K562 (cell line): Measurements from ENCODE around the gene MDN1. TPM values are rescaled to one million over a fixed set of nuclear protein-coding genes. Genes with fewer than 3 reads are reported as not detected.

Experiments
- ATAC-seq: fragments of 200-7000 bp; cut with Tn5 transposase; 3 replicates; pipeline ENCODE4 v1.9.1; 2020; ENCODE audit warnings: moderate library complexity
- BruUV-seq: library from RNA; stranded (reverse); fragments of 400-500 nt; replicated peaks from 2 replicates; lab custom pipeline; 2021; lab: Mats Ljungman, UMichigan
- CTCF ChIA-PET: fragments of 300-600 bp; formaldehyde crosslinking; extraction: SDS; loops from one replicate; lab custom pipeline; 2021; ENCODE audit warnings: low intra/inter-chr PET ratio; lab: Yijun Ruan, JAX
- POLR2A ChIA-PET: fragments of 300-600, 350-650 bp; sonication (Branson Sonifier 250); formaldehyde crosslinking; extraction: SDS; loops from one replicate; lab custom pipeline; 2021; ENCODE audit warnings: antibody characterized with exemption, inconsistent platforms; lab: Yijun Ruan, JAX
- DNase-seq, 4 experiments: peaks; one replicate each; pipeline versions ENCODE4 v3.0.0 to v3.0.0-alpha.2; 2011 to 2018; ENCODE audit warnings: low spot score in 3 of 4, mixed read lengths in 3 of 4; ENCODE audit errors: extremely low read depth in 1 of 4
- FAIRE-seq: peaks from 2 replicates; lab custom pipeline; 2011; peaks lifted over from hg19 to GRCh38; lab: Jason Lieb, UNC
- H2AFZ ChIP-seq: 2 replicates; pipeline ENCODE4 v1.6.0; 2011; ENCODE audit warnings: low read depth, low read length, control low read depth, inconsistent platforms
- H3K27ac ChIP-seq: fragments of 200-600 bp; 3 replicates; pipeline ENCODE4 v1.8.0; 2011; ENCODE audit warnings: low read depth, mild to moderate bottlenecking, control low read depth, inconsistent platforms, low read length, moderate library complexity, mixed read lengths; ENCODE audit errors: extremely low read depth
- H3K27me3 ChIP-seq, 2 experiments: fragments of 300-600 bp in 1 of 2; 2 replicates in 1 of 2; 3 replicates in 1 of 2; pipeline versions ENCODE4 v1.6.0 to v1.8.0; 2011; ENCODE audit warnings: inconsistent platforms in 2 of 2, low read length in 2 of 2, mild to moderate bottlenecking in 1 of 2, mixed read lengths in 1 of 2, moderate library complexity in 1 of 2; ENCODE audit not compliant: control insufficient read depth in 2 of 2, insufficient read depth in 2 of 2
- H3K36me3 ChIP-seq: fragments of 300-600 bp; 3 replicates; pipeline ENCODE4 v1.8.0; 2011; ENCODE audit warnings: mild to moderate bottlenecking, low read length, inconsistent platforms; ENCODE audit not compliant: control insufficient read depth, insufficient read depth
- H3K4me1 ChIP-seq, 2 experiments: fragments of 200-600 bp in 1 of 2; replicated peaks in 1 of 2; 2 replicates in 1 of 2; 3 replicates in 1 of 2; pipeline versions ENCODE4 v1.5.1 to v1.8.0; 2011; ENCODE audit warnings: inconsistent platforms in 2 of 2, low read length in 2 of 2, mild to moderate bottlenecking in 1 of 2, mixed read lengths in 1 of 2, moderate library complexity in 1 of 2; ENCODE audit not compliant: control insufficient read depth in 2 of 2, insufficient read depth in 2 of 2
- H3K4me2 ChIP-seq: 2 replicates; pipeline ENCODE4 v1.6.1; 2011; ENCODE audit warnings: low read length, control low read depth, inconsistent platforms, mixed read lengths; ENCODE audit not compliant: insufficient read depth
- H3K4me3 ChIP-seq: fragments of 200-600 bp; sonication (generic), shearing (Covaris generic); 2 replicates; pipeline ENCODE4 v1.5.1; 2016; ENCODE audit warnings: control low read depth, inconsistent platforms
- H3K79me2 ChIP-seq: fragments of 200-600 bp; 3 replicates; pipeline ENCODE4 v1.8.0; 2011; ENCODE audit warnings: low read length, inconsistent platforms; ENCODE audit not compliant: control insufficient read depth, insufficient read depth
- H3K9ac ChIP-seq, 2 experiments: 2 replicates each; pipeline versions ENCODE4 v1.6.0 to v1.6.1; 2011; ENCODE audit warnings: low read depth in 2 of 2, low read length in 2 of 2, control low read depth in 1 of 2, inconsistent platforms in 1 of 2, mild to moderate bottlenecking in 1 of 2, mixed read lengths in 1 of 2; ENCODE audit not compliant: insufficient read depth in 1 of 2
- H3K9me1 ChIP-seq: one replicate; pipeline ENCODE4 v1.6.0; 2011; ENCODE audit warnings: inconsistent platforms, mild to moderate bottlenecking, low read length, moderate library complexity; ENCODE audit not compliant: control insufficient read depth, insufficient read depth
- H3K9me3 ChIP-seq: replicated peaks from 2 replicates; pipeline ENCODE4 v1.5.1; 2011; ENCODE audit warnings: low read depth, low read length, inconsistent platforms; ENCODE audit not compliant: control insufficient read depth, insufficient read depth
- H4K20me1 ChIP-seq: replicated peaks from 2 replicates; pipeline ENCODE4 v1.6.1; 2011; ENCODE audit warnings: low read length, inconsistent platforms, mixed read lengths; ENCODE audit not compliant: control insufficient read depth, insufficient read depth
- HCFC1 ChIP-seq: IDR thresholded peaks from 2 replicates; pipeline ENCODE4 v1.6.1; 2012; ENCODE audit warnings: low read depth, low read length, improper control_type of control experiment
- PURB ChIP-seq: sonication (generic); formaldehyde crosslinking; IDR thresholded peaks from 2 replicates; pipeline ENCODE4 v1.9.0; 2021; ENCODE audit warnings: low read depth, mild to moderate bottlenecking, missing genetic modification reagents
- WGBS: fragments of 100-300 bp; shearing (Covaris generic); methylation state at CpG from one replicate; pipeline ENCODE4 v1.1.6; 2016; ENCODE audit warnings: low coverage, mixed read lengths; ENCODE audit not compliant: insufficient coverage; ENCODE audit errors: missing lambda C conversion rate; 5-methylcytosine and 5-hydroxymethylcytosine counted together
- in situ Hi-C: fragments of 300-500 bp; cut with MboI; formaldehyde crosslinking; loops from 4 replicates; pipeline ENCODE4 v1.15.0; 2018; ENCODE audit warnings: inconsistent platforms, mixed read lengths
- intact Hi-C: fragments of 100-400 bp; cut with micrococcal nuclease; formaldehyde crosslinking; loops from 2 replicates; pipeline ENCODE4 v1.14.2; 2022
- polyA plus RNA-seq, 8 experiments: library from polyadenylated mRNA; depleted of rRNA in 4 of 8; stranded (reverse) in 5 of 8; unstranded in 3 of 8; fragments of >200 nt; fragmentation: Nextera tagmentation in 2 of 8; fragmentation: Illumina TruSeq in 1 of 8; extraction: Ambion mirVana in 2 of 8; extraction: Trizol in 1 of 8; gene quantifications; 2 replicates each; pipeline versions ENCODE4 v1.2.1 to v1.2.3, GENCODE V29; 2011 to 2014; ENCODE audit warnings: inconsistent platforms in 1 of 8, missing spikeins in 1 of 8
- total RNA-seq, 7 experiments: library from RNA; depleted of rRNA in 6 of 7; stranded (reverse); fragments of >200 nt in 6 of 7; fragmentation: Illumina TruSeq in 2 of 7; extraction: Trizol in 2 of 7; gene quantifications; 2 replicates each; pipeline versions ENCODE4 v1.2.1 to v1.2.3, GENCODE V29; 2011 to 2021; ENCODE audit warnings: low replicate concordance in 1 of 7
- TF ChIP-seq, protein P1 (sequence below): fragments of 450-650 bp; IDR thresholded peaks from 2 replicates; pipeline ENCODE4 v1.6.1; 2016; ENCODE audit warnings: mild to moderate bottlenecking, moderate library complexity

MDN1 gene
- total and polyA plus RNA-seq, 9 of the 15 experiments (the other 6 are each of a cell fraction or from before 2014, with no cell fraction given): 25.6 to 93.6 (median 43.0) TPM

DNA sequence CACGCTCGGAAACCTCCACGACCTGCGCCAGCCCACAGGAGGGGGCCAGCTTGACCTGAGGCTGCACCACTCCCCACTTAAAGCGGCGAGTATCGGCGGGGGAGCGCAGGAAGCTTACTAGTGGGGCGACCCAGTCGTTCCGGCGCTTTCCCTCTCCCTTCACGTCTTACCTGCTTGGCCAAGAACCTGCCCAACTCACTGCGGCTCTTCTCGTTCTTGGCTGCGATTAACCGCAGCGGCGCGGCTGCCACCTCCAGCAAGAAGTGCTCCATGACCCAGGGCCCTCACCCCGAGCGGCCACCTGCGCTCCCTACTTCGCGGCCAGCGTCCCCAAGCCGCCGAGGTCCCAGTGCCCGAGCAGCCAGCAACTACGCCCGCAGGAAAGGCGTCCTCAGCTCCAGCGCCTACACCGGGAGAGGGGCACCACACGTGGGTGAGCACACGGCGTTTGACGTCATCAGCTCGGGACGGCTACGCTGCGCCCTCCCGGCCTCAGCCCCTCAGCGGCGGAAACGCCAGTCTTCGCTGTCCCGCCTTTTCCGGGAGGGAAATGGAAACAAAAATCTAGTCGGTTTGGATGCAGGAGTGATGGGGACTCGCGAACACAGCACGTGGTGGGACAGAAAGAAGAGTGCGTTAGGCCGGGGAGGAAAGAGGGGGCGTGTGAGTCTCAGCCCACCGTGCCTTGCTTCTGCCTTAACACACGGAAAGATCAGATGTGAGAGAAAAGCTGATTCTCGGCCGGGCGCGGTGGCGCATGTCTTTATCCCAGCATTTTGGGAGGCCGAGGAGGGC is at the start of gene MDN1 (continued):
- no peak for TF ChIP-seq PURB (CRISPR knock-in tag)

DNA sequence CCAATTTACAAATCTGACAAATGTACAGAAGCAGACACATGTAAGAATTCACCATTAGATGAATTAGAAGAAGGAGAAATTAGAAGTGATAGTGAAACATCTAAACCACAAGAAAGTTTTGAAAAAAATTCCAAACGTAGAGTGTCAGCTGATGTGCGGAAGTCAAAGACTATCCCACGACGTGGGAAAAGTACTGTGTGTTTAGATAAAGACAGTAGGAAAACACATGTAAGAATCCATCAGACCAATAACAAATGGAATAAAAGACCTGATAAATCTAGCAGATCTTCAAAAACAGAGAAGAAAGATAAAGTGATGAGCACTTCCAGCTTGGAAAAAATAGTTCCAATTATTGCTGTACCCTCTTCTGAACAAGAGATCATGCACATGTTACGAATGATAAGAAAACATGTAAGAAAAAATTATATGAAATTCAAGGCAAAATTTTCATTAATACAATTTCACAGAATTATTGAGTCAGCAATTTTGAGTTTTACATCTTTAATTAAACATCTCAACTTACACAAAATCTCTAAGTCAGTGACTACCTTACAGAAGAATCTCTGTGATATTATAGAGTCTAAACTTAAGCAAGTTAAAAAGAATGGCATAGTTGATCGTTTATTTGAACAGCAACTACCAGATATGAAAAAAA is 46.6 kb upstream of the MDN1 start:
- Histone ChIP-seq H3K36me3 (peaks cover 71% of the 10 kb centered on the region), H3K9me1 (no peaks in the 10 kb centered on the region), H3K9ac (no peak overlapping the region), H3K79me2 (no peaks in the 10 kb centered on the region), H2AFZ (no peak overlapping the region), H3K9me3 (peaks cover 12% of the 10 kb centered on the region), H3K27me3 (no peaks in the 10 kb centered on the region), H3K27ac (no peak overlapping the region), H3K4me3 (no peak overlapping the region), H3K4me1 (no peaks in the 10 kb centered on the region), H3K4me2 (no peak overlapping the region), H4K20me1 (no peaks in the 10 kb centered on the region)
- ATAC-seq (no peak), DNase-seq (no peak), FAIRE-seq (no peak)
- ChIA-PET CTCF (no interaction called here), POLR2A (no interaction called here)
- WGBS: 95% methylated on average over 6 of the region's 6 CpGs
- in situ Hi-C loops (no loop called here), intact Hi-C loops (no loop called here)
- no TSS peak for BruUV-seq
- no peak for TF ChIP-seq HCFC1
- TF ChIP-seq, protein P1, sequence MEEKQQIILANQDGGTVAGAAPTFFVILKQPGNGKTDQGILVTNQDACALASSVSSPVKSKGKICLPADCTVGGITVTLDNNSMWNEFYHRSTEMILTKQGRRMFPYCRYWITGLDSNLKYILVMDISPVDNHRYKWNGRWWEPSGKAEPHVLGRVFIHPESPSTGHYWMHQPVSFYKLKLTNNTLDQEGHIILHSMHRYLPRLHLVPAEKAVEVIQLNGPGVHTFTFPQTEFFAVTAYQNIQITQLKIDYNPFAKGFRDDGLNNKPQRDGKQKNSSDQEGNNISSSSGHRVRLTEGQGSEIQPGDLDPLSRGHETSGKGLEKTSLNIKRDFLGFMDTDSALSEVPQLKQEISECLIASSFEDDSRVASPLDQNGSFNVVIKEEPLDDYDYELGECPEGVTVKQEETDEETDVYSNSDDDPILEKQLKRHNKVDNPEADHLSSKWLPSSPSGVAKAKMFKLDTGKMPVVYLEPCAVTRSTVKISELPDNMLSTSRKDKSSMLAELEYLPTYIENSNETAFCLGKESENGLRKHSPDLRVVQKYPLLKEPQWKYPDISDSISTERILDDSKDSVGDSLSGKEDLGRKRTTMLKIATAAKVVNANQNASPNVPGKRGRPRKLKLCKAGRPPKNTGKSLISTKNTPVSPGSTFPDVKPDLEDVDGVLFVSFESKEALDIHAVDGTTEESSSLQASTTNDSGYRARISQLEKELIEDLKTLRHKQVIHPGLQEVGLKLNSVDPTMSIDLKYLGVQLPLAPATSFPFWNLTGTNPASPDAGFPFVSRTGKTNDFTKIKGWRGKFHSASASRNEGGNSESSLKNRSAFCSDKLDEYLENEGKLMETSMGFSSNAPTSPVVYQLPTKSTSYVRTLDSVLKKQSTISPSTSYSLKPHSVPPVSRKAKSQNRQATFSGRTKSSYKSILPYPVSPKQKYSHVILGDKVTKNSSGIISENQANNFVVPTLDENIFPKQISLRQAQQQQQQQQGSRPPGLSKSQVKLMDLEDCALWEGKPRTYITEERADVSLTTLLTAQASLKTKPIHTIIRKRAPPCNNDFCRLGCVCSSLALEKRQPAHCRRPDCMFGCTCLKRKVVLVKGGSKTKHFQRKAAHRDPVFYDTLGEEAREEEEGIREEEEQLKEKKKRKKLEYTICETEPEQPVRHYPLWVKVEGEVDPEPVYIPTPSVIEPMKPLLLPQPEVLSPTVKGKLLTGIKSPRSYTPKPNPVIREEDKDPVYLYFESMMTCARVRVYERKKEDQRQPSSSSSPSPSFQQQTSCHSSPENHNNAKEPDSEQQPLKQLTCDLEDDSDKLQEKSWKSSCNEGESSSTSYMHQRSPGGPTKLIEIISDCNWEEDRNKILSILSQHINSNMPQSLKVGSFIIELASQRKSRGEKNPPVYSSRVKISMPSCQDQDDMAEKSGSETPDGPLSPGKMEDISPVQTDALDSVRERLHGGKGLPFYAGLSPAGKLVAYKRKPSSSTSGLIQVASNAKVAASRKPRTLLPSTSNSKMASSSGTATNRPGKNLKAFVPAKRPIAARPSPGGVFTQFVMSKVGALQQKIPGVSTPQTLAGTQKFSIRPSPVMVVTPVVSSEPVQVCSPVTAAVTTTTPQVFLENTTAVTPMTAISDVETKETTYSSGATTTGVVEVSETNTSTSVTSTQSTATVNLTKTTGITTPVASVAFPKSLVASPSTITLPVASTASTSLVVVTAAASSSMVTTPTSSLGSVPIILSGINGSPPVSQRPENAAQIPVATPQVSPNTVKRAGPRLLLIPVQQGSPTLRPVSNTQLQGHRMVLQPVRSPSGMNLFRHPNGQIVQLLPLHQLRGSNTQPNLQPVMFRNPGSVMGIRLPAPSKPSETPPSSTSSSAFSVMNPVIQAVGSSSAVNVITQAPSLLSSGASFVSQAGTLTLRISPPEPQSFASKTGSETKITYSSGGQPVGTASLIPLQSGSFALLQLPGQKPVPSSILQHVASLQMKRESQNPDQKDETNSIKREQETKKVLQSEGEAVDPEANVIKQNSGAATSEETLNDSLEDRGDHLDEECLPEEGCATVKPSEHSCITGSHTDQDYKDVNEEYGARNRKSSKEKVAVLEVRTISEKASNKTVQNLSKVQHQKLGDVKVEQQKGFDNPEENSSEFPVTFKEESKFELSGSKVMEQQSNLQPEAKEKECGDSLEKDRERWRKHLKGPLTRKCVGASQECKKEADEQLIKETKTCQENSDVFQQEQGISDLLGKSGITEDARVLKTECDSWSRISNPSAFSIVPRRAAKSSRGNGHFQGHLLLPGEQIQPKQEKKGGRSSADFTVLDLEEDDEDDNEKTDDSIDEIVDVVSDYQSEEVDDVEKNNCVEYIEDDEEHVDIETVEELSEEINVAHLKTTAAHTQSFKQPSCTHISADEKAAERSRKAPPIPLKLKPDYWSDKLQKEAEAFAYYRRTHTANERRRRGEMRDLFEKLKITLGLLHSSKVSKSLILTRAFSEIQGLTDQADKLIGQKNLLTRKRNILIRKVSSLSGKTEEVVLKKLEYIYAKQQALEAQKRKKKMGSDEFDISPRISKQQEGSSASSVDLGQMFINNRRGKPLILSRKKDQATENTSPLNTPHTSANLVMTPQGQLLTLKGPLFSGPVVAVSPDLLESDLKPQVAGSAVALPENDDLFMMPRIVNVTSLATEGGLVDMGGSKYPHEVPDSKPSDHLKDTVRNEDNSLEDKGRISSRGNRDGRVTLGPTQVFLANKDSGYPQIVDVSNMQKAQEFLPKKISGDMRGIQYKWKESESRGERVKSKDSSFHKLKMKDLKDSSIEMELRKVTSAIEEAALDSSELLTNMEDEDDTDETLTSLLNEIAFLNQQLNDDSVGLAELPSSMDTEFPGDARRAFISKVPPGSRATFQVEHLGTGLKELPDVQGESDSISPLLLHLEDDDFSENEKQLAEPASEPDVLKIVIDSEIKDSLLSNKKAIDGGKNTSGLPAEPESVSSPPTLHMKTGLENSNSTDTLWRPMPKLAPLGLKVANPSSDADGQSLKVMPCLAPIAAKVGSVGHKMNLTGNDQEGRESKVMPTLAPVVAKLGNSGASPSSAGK: peak; percentile 37; the same call in 1 of the 2 replicates
